ENCODE results near the gene MARCHF9. TPM values are rescaled to one million over a fixed set of nuclear protein-coding genes. Genes with fewer than 3 reads are reported as not detected.
A peak's percentile ranks its signal among the peaks of the same experiment; 100 is the strongest.

MARCHF9 gene
- total RNA-seq, 1 donor from 2014 or later = 6.3 TPM

DNA sequence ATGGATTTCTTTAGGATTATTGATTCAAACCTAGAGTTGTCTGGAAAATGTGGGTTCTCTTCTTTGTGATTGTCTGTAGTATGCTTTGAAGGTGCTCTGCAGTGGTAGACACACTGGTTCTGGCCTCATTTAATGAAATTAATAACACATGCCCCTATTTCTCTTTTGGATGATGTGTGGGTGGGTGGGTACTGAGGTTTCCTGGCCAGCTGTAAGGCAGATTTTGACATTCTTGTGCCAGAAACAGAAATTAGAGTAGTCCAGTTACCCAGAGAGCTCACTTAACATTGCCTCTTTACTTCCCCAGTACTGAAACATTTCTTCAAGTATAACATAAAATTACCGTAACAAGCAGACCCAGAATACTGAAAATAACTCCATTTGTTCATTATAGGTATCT is 42.1 kb downstream of the MARCHF9 start:
- TF ChIP-seq, protein P1, sequence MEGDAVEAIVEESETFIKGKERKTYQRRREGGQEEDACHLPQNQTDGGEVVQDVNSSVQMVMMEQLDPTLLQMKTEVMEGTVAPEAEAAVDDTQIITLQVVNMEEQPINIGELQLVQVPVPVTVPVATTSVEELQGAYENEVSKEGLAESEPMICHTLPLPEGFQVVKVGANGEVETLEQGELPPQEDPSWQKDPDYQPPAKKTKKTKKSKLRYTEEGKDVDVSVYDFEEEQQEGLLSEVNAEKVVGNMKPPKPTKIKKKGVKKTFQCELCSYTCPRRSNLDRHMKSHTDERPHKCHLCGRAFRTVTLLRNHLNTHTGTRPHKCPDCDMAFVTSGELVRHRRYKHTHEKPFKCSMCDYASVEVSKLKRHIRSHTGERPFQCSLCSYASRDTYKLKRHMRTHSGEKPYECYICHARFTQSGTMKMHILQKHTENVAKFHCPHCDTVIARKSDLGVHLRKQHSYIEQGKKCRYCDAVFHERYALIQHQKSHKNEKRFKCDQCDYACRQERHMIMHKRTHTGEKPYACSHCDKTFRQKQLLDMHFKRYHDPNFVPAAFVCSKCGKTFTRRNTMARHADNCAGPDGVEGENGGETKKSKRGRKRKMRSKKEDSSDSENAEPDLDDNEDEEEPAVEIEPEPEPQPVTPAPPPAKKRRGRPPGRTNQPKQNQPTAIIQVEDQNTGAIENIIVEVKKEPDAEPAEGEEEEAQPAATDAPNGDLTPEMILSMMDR (IDR thresholded peaks at IDR 0.05; ENCODE audit: insufficient read depth, low read length, severe bottlenecking) = no peak
- Histone ChIP-seq H3K4me3 (ENCODE audit: low read depth, low read length) (no peak overlapping the region), H3K27me3 (ENCODE audit: control insufficient read depth, insufficient read depth, low read length) (no peaks in the 10 kb centered on the region), H3K36me3 (ENCODE audit: control insufficient read depth, insufficient read depth, low read length) (peaks cover 7% of the 10 kb centered on the region)
- DNase-seq (ENCODE audit: low read depth) (no peak), FAIRE-seq (no peak)

DNA sequence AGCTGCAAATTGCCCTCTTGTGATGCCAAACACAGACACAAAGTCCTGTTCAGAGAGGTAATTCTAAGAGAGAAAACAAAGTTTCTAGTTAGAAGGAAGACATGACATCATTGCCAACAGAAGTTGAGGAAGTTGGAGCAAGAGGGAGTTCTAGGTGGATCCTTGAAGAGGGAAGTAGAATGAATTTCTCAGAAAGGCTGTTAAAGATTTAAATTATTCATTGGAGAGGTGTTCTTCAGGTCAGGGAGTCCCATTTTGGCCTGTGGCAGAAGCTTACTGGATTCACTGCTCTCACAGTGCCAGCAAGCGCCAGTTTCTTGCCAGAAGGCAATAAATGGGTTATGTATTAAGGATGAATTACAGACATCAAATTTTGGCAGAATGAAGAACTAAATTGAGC is 43.0 kb downstream of the MARCHF9 start:
- H3K4me3 ChIP-seq (ENCODE audit: low read depth, low read length) = no peak overlapping the region
- TF ChIP-seq, protein P1 (IDR thresholded peaks at IDR 0.05; ENCODE audit: insufficient read depth, low read length, severe bottlenecking) = no peak
- H3K36me3 ChIP-seq (ENCODE audit: control insufficient read depth, insufficient read depth, low read length) = peaks cover 6% of the 10 kb centered on the region
- FAIRE-seq (no peak), DNase-seq (ENCODE audit: low read depth) (no peak)
- no peaks in the 10 kb centered on the region for H3K27me3 ChIP-seq (ENCODE audit: control insufficient read depth, insufficient read depth, low read length)

DNA sequence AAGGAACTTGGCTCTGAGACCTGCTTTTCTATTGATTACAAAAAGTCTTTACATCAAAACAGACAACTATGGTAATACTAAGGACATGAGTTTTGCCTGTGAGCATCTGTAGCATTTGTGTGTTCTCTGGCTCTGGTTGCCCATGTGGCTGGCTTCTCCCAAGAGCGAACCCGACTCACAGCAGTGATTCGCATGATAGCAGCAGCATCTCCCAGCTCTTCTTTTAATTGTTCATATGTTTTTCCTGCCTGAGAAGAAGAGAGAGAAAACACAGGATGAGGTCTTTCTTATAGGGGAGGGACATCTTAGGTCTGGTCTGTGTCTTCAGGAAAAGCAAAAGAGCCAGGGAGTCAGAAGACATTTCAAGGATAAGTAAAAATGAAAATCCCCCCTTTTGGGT is 46.1 kb downstream of the MARCHF9 start:
- Histone ChIP-seq H3K27me3 (ENCODE audit: control insufficient read depth, insufficient read depth, low read length) (no peaks in the 10 kb centered on the region), H3K4me3 (ENCODE audit: low read depth, low read length) (no peak overlapping the region), H3K36me3 (ENCODE audit: control insufficient read depth, insufficient read depth, low read length) (peaks cover 5% of the 10 kb centered on the region)
- no peak for DNase-seq (ENCODE audit: low read depth)
- TF ChIP-seq, protein P1 (IDR thresholded peaks at IDR 0.05; ENCODE audit: insufficient read depth, low read length, severe bottlenecking) = no peak
- no peak for FAIRE-seq

DNA sequence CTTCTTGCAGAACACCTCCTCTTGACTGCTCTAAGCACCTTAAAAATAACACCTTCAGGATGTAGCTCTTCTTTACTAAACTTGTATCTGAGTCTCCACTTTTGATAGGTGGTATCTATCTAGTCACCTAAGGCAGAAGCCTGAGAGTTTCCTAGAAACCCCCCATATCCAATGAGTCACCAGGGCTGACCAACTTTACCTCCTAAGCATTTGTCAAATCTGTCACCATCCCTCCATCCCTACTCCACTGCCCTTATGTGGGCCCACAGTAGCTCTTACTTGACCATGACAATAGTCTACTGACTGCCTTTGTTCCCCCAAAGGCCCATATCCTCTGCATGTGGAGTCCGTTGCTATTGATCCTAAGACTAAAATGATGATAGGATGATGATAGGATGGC is 47.7 kb downstream of the MARCHF9 start:
- FAIRE-seq = no peak
- H3K27me3 ChIP-seq (ENCODE audit: control insufficient read depth, insufficient read depth, low read length) = no peaks in the 10 kb centered on the region
- no peaks in the 10 kb centered on the region for H3K36me3 ChIP-seq (ENCODE audit: control insufficient read depth, insufficient read depth, low read length)
- H3K4me3 ChIP-seq (ENCODE audit: low read depth, low read length) = no peak overlapping the region
- no peak for DNase-seq (ENCODE audit: low read depth)
- TF ChIP-seq, protein P1 (IDR thresholded peaks at IDR 0.05; ENCODE audit: insufficient read depth, low read length, severe bottlenecking) = no peak

DNA sequence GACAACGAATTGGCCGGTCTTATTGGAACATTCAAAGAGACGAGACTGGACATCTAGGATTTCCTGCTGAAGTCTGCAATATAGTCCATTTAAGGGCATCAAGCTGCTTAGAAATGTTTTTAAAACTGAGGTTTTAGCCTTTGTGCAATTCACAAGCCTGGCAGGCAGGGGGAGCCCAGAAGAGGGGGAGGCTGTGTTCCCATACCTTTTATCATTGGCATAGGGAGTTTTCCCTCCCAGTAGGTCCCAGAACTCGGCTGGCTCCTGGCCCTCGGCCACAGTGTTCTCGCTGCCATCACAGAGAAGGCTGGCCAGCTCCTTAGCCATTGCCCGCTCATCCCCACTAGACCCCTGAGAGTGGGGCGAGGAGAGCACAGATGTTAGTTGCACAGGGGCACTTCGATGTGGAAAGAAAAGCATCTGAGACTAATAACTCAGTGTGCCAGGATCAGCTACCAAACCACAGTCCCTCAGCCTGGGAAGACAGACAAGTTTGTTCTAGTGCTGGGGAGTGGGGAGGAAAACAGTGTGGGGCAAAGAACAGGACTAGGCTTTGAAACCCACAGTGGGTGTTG is 48.5 kb downstream of the MARCHF9 start:
- Histone ChIP-seq H3K4me3 (ENCODE audit: low read depth, low read length) (no peak overlapping the region), H3K36me3 (ENCODE audit: control insufficient read depth, insufficient read depth, low read length) (no peaks in the 10 kb centered on the region), H3K27me3 (ENCODE audit: control insufficient read depth, insufficient read depth, low read length) (no peaks in the 10 kb centered on the region)
- TF ChIP-seq, protein P1 (IDR thresholded peaks at IDR 0.05; ENCODE audit: insufficient read depth, low read length, severe bottlenecking) = peak; percentile 86
- DNase-seq (ENCODE audit: low read depth) (peak; percentile 35), FAIRE-seq (no peak)

DNA sequence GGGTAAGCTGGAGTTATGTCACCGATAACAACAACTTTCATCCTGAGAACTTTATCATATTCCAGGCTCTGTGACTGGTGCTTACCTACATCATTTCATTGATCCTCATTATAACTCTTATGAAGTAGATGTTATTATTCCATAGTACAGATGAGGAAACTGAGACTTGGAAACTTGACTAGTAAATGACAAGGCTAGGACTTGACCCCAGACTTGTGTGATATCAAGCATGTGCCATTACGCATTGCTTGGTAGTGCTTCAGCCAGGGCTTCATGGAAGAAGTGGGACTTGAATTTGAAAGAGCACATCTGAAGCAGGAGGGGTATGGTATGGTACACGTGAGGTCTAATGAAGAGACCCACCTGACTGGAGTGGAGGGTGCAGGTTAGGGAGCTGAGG is 51.8 kb downstream of the MARCHF9 start:
- no peaks in the 10 kb centered on the region for H3K27me3 ChIP-seq (ENCODE audit: control insufficient read depth, insufficient read depth, low read length)
- DNase-seq (ENCODE audit: low read depth) = no peak
- peak; percentile 23 for FAIRE-seq
- H3K4me3 ChIP-seq (ENCODE audit: low read depth, low read length) = no peak overlapping the region
- no peaks in the 10 kb centered on the region for H3K36me3 ChIP-seq (ENCODE audit: control insufficient read depth, insufficient read depth, low read length)
- TF ChIP-seq, protein P1 (IDR thresholded peaks at IDR 0.05; ENCODE audit: insufficient read depth, low read length, severe bottlenecking) = no peak
